ENCODE measurements around the gene KLRC3.
"Not testable (repeated sequence)": the region's sequence is repeated elsewhere in the genome, so short reads cannot be mapped to it uniquely, and the experiment has no call there.

KLRC3 gene

GRCh38 chr12:10369557-10370415, 50.6 kb downstream of the KLRC3 start:
- DNase-seq (ENCODE audit: low spot score), result no peak

GRCh38 chr12:10368206-10369171, 51.9 kb downstream of the KLRC3 start:
- no peak for DNase-seq (ENCODE audit: low spot score)

DNA sequence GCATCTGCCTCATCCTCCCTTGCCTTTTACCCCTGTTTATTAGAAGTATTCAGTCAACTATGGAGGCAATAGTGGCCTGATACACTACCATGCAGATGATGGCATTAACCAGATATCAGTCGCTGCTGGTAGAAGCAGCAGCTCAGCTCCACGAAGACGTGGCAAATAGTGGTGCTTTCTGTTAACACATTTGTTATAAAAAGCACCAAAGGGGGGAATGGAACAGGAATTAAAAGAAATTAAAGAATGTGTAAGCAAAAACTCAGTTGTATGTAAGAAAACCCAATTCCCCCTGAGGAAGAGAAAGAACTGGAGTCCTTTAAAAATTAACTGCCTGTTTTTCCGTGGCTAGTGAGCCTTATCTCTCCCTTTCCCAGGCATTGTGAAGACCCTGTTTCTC, 52.7 kb downstream of the KLRC3 start:
- DNase-seq (ENCODE audit: low spot score), result not testable (repeated sequence)

- no peak for DNase-seq (ENCODE audit: low spot score)
These were observed 53.5 kb downstream of the KLRC3 start for GRCh38 chr12:10366875-10367274.

DNA sequence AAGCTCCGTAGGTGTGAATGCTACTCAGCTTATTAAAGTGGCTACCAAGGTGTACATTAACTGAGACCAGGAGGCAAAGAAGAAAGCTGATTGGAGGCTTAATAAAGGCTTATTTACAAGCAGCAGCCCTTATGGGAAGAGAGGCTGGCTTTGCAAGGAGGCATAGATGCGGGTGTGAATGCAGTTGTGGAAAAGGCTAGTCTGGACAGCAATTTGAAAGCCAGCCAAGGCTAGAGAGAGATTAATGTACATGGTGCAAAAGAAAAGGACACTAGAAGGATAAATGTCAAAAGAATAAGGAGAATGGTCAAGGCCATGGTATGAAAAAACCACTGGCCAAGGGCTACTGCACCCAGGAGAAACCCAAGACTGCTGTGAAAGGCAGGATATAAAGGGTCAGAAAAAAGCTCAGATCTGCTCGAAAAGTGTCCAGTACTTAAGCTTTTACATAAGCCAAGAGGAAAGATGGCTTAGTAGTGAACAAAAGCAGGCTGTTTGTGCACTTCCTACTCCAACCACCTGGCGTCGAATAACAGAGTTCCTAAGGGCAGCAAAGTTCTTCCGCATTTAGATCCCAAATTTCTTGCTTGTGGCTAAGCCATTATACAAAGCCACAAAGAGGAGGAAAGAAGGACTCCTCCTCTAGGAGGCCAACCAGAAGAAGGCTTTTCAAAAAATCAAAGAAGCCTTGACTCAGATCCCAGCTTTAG, 54.5 kb downstream of the KLRC3 start:
- DNase-seq (ENCODE audit: low spot score), result no peak

DNA sequence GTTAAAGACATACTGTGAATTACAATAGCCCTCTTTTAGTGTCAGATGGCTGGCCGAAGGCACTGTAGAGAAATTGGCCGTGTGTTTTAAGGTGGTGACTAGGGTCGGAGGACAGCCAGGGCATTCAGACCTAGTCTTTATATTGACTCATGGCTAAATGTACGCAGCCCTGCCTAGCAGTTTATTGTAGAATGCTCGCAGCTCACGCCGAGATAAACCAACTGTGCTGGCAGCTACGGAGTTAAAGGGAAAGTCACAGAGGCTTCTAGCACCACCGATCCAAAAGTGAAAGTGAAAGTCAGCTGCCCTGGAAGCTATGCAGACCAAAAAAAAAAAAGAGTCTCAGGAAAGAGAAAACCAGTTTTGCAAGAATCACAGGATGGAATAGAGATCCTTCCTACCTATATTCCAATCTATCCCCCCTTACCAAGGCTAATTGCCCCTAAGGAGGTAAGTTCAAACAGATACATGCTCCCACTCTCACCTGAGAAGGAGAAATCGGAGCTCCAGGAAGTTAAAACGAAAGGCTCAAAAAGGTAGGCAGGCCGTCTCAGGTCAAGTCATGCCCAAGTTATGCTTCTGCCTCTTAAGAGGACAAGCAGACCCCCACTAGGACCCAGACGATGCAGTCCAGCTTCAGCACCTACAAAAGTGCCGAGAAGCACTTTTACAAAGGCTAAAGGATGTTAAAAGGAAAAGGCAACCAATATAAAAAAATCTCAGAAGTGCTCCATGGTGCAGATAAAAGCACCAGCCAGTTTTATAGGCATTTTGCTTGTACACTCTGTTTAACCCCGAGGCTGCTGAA, 55.4 kb downstream of the KLRC3 start:
- DNase-seq (ENCODE audit: low spot score), result no peak

GRCh38 chr12:10363914-10364814, 56.2 kb downstream of the KLRC3 start:
- DNase-seq (ENCODE audit: low spot score), result no peak

GRCh38 chr12:10363658-10363913, 56.8 kb downstream of the KLRC3 start:
- DNase-seq (ENCODE audit: low spot score), result no peak

GRCh38 chr12:10362828-10363657, 57.4 kb downstream of the KLRC3 start:
- DNase-seq (ENCODE audit: low spot score), result no peak

GRCh38 chr12:10362325-10362724, 58.1 kb downstream of the KLRC3 start:
- no peak for DNase-seq (ENCODE audit: low spot score)

All from HuH-7 (cell line).